Stimulated activated CD8-positive, alpha-beta memory T cell treated with anti-CD3 and anti-CD28 coated beads, Interleukin-12 subunit alpha, Interleukin-12 subunit beta, amount 100 ng/mL, for 1 hour (primary cell): ENCODE data around the gene RAD54L2.
A peak's percentile ranks its signal among the peaks of the same experiment; 100 is the strongest.
"Not testable (repeated sequence)": the region's sequence is repeated elsewhere in the genome, so short reads cannot be mapped to it uniquely, and the experiment has no call there.

Experiments used
- DNase-seq: peaks from one replicate; pipeline ENCODE4 v3.0.0-alpha.2; 2020; ENCODE audit warnings: low read depth

The RAD54L2 gene, protein sequence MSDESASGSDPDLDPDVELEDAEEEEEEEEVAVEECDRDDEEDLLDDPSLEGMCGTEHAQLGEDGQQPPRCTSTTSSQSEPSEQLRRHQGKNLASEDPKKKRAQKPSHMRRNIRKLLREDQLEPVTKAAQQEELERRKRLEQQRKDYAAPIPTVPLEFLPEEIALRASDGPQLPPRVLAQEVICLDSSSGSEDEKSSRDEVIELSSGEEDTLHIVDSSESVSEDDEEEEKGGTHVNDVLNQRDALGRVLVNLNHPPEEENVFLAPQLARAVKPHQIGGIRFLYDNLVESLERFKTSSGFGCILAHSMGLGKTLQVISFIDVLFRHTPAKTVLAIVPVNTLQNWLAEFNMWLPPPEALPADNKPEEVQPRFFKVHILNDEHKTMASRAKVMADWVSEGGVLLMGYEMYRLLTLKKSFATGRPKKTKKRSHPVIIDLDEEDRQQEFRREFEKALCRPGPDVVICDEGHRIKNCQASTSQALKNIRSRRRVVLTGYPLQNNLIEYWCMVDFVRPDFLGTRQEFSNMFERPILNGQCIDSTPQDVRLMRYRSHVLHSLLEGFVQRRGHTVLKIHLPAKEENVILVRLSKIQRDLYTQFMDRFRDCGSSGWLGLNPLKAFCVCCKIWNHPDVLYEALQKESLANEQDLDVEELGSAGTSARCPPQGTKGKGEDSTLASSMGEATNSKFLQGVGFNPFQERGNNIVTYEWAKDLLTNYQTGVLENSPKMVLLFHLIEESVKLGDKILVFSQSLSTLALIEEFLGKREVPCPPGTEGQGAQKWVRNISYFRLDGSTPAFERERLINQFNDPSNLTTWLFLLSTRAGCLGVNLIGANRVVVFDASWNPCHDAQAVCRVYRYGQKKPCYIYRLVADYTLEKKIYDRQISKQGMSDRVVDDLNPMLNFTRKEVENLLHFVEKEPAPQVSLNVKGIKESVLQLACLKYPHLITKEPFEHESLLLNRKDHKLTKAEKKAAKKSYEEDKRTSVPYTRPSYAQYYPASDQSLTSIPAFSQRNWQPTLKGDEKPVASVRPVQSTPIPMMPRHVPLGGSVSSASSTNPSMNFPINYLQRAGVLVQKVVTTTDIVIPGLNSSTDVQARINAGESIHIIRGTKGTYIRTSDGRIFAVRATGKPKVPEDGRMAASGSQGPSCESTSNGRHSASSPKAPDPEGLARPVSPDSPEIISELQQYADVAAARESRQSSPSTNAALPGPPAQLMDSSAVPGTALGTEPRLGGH (N-terminal part only)

DNA sequence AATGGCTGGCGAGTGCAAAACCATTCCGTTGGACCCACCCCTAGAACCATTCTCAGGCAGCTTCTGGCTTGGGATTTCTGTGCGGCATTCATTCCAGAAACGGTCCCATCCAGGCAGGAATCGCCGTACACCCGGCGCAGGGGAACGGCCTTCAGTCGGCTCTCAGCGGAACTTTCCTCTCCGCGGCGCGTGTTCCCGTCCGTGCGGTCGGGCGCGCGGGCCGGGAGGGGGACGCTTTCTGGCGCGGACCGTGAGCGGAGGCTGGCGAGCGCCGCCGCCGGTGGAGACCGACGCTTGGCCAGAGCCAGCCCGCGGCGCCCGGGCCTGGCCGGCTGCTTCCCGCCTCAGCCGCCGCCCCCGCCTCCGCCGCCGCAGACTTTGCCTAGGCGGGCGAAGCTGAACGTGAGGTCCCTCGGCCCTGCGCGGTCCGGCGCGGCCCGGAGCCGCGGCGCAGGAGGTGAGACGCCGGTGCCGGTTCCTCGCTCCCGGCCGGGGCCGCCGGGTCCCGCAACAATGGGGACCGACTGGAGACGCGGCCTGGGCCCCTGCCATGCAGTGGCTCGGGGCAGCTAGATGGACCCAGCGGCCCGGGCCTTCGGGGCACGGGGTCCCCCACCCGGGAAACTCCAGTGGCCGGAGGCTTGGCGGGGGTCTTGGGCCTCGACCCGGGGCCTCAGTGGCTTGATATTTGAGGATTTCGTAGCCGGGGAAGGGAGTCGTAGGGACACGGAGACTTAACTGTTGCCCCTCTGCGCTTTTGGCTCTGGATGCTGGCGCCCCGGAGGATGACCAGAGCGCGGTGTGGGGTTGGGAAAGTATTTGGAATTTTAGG, at the start of gene RAD54L2:
Gene RAD54L2 (plus strand): TSS at position 261 of the 832 bp plus-strand sequence. CDS start 51,702 bp downstream, outside the sequence.
- peak; percentile 66 for DNase-seq

DNA sequence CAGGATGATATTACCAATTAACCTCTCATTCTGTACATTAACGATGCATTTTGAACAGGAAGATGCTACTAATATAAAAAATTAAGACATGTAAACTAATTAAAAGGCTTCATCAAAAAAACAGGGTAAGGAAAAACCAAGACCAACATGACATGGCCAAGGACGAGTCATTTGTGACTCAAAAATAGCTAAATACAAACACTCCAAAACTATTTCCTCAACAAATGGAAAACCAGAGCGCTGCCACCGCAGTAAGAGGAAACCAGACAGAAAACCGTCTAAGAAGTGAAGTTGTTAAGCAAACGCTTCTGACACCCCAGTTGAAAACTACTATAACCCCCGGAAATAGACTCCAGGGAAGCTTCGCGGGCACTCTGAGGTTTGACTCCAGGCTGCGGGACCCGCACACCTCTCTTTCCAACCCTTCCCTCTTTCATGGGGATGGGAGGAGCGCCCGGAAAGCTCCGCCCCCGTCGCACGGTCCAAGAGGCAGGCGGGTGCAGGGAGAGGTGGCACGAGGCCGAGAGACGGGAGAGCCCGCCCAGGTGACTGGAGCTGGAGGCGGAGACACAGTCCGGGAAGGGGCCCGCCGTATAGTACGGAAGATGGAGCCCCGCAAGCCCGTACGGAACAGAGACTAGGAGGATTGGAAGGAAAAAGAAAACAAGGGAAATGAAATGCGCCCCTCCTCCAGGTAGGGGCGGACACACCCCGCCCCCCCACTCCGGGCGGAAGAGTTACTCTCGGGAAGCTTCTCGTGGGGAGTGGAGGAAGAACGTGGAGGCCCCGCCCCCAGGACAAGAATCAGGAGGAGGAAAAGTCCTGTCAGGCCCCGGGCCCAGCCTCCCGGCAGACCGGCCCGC, 39.4 kb upstream of the RAD54L2 start:
- DNase-seq = peak; percentile 65

DNA sequence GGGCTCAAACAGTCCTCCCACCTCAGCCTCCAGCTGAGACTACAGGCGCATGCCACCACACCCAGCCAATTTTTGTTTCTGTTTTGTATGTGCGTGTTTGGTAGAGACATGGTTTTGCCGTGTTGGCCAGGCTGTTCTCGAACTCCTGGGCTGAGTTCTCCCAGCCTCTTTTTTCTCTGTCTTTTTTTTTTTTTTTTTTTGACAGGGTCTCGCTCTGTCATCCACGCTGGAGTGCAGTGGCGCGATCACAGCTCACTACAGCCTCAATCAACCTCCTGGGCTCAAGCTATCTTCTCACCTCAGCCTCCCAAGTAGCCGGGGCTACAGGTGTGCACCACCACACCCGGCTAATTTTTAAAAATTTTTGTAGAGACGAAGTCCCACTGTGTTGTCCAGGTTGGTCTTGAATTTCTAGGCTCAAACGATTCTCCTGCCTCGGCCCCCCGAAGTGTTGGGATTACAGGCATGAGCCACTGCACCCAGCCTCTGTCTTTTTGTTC, 37.8 kb upstream of the RAD54L2 start:
- DNase-seq = no peak

DNA sequence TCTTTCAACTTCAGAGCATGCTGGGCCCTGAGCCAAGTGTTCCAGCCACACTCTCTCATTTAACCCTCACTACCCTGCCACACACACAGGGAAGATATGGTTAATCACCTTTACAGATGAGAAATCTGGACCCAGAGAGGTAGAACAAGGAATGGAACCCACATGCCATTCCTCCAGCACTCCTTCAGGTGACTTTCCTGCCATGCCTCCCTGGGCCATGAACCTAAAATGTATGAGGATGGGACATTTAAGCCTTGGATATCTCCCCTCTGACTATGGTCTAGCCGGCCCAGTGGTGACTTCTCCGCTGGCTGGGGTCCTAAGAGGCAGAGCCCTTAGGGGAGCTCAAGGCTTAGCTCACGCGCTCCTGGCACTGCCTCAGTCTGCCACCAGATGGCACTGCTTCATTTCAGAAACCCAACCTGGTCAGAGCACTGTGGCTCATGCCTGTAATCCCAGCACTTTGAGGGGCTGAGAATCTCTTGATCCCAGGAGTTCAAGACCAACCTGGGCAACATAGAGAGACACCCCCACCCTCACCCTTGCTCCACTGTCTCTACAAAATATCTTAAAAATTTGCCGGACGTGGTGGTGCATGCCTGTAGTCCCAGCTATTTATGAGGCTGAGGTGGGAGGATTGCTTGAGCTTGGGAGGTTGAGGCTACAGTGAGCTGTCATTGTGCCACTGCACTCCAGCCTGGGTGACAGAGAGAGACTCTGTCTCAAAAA, 36.5 kb upstream of the RAD54L2 start:
- peak; percentile 66 for DNase-seq

DNA sequence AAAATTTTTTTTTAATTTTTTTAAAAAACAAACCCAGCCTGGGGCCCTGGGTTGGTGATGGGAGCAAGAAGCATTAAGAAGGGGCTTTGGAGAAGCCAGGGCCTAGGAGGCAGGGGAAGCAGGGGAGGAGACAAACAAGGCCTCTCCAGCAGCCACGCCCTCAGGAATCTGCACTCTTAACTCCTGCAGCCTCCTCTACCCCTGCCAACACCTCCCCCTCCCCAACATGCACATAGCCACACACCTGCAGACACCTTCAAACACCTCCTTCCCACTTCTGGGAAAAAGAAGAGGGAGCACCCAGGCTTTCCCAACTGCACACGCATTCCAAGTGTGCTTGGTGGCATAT, 36.0 kb upstream of the RAD54L2 start:
- DNase-seq = no peak

DNA sequence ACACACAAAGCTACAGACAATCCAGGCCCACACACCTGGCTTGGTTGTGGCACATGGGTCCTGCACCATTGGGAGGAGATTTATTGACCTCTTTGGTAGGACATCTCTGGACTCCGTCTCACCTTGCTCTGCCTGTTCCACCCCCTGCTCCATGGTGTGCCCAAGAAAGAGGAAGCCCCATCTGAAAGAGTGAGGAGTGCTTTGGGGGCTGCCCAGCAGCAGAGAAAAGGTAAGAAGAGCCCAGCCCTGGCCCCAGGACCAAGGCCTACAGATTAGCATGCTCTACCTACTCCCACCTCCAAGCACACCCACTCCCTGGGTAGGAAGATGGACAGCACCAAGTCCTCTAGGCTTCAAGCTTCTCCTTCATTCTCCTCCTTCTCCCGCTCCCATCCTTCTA, 35.5 kb upstream of the RAD54L2 start:
- DNase-seq = no peak

DNA sequence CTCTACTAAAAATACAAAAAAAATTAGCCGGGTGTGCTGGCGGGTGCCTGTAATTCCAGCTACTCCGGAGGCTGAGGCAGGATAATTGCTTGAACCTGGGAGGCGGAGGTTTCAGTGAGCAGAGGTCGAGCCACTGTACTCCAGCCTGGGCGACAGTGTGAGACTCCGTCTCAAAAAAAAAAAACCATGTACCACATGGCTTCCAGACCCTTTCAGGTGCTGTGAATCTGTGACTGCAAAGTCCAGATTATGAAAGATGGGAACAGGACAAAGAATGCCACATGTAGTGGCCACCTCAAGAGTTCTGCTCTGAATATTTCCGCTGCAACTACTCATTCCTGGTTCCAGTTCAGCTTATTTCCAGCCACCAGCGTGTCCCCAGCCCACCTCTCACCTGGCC, 30.3 kb upstream of the RAD54L2 start:
- no peak for DNase-seq

DNA sequence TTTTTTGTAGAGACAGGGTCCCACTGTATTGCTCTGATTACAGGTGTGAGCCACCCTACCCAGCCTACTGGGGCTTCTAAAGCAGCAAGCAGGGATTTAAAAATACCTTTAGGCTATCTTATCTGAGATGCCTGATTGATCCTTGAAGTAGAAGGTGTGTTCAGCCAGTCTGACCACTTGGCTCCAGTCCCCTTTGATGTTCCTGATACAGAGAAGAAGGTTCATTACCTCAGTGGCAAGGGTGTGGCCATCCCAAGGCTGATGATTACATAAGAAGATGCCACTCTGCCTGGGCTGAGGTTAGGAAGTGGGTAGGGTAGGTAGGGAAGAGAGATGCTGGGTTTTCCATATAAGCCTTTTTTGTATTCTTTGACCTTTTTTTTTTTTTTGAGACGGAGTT, 27.5 kb upstream of the RAD54L2 start:
- DNase-seq = no peak

DNA sequence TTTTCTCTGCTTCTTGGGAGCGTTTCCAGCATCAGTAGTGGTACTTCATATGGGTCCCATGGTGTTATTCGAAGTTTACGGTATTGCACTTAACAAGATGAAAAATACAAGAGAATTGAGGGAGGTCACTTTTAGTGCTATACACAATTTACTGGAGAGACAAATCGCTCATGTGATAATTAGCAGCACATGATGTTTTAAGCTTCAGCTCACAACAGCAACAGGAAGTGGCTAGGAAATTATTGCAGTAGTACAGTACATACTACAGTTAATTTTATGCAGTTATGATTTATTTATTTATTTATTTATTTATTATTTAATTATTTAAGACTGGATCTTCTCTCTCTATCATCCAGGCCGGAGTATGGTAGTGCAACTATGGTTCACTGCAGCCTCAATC, 24.3 kb upstream of the RAD54L2 start:
- DNase-seq = no peak

DNA sequence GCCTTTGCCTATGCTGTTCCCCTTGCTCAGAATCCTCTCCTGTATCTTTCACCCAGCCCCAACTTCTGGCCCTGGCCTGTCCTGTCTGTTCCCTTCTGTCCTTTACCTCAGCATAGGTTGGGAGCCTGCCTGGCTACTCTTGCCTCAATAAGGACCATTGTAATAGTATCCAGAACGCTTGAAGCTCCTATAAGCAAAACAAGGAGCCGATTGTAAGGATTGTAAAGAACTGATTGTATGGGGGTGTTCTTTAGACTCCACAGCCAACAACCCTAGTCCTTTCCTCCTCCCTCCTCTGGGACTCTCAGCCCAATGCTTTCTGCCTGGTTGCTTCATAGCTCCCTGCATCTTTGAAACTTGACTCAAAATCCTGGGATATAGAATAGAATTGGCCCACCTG, 18.7 kb upstream of the RAD54L2 start:
- no peak for DNase-seq

DNA sequence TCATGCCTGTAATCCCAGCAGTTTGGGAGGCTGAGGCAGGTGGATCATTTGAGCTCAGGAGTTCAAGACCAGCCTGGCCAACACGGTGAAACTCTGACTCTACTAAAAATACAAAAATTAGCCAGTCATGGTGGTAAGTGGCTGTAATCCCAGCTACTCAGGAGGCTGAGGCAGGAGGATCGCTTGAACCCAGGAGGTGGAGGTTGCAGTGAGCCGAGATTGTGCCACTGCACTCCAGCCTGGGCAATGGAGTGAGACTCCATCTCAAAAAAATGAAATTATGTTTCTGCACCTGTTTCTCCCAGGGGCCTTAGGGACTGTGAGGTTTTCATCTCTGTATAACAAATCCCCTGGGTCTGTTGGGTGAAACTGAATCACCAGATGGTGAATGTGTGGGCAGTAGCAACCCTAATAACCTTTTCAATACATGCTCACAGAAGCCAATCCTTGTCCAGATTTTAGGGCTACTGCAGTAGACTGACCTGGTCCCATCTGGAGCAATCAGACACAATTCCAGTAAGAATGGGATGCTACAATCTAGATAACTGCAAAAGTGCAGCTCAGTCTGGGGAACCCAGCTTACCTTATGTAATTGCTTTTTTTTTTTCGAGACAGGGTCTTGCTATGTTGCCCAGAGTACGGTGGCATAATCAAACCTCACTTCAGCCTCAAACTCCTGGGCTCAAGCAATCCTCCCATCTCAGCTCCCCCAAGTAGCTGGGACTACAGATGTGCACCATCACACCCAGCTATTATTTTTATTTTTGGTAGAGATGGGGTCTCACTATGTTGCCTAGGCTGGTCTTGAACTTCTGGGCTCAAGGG, 17.4 kb upstream of the RAD54L2 start:
- not testable (repeated sequence) for DNase-seq

DNA sequence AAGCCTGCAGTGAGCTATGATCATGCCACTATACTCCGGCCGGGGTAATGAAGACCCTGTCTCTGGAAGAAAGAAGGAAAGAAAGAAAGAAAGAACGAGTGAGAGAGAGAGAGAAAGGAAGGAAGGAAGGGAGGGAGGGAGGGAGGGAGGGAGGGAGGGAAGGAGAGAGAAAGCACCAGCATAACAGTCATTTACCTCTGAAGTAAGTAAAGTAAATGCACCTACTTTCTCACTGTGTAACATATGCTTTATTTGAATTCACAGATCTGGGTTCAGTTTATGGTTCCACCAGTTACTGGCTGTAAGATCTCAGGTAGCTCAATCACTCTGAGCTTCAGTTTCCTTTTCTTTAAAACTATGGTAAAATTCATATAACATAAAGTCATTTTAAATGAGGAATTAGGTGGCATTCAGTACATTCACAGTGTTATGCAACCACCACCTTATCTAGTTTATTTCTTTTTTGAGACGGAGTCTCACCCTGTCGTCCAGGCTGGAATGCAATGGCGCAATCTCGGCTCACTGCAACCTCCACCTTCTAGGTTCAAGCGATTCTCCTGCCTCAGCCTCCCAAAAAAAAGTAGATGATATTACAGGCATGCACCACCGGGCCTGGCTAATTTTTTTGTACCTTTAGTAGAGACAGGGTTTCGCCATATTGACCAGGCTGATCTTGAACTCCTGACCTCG, 16.1 kb upstream of the RAD54L2 start:
- no peak for DNase-seq

DNA sequence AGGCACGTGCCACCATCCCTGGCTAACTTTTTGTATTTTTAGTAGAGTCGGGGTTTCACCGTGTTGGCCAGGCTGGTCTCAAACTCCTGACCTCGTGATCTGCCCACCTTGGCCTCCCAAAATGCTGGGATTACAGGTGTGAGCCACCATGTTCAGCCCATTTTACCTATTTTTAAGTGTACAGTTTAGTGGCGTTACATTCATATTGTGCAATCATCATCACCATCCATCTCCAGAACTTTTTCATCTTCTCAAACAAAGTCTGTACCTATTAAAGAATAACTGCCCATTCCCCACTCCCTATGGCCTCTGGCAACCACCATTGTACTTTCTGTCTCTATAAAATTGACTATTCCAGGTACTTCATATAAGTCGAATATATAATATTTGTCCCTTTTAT, 13.6 kb upstream of the RAD54L2 start:
- not testable (repeated sequence) for DNase-seq

DNA sequence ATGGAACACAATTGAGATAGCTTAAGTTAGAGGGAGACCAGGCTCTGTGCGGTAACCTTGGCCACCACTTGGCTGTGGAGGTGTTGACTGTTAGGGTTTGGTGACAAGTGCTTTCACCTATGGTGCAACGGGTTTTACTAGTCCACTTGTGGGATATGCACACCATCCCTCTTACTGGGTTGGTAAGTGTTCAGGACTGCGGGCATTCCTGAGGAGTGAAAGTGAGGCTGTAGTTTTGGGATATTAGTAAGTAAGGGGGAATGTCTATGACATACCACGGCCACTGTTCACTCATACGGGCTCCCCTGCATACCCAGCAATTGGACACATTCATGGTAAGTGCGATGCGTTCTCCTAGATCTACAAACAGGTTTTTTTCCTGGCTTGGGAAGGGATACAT, 8.0 kb upstream of the RAD54L2 start:
- DNase-seq = no peak

DNA sequence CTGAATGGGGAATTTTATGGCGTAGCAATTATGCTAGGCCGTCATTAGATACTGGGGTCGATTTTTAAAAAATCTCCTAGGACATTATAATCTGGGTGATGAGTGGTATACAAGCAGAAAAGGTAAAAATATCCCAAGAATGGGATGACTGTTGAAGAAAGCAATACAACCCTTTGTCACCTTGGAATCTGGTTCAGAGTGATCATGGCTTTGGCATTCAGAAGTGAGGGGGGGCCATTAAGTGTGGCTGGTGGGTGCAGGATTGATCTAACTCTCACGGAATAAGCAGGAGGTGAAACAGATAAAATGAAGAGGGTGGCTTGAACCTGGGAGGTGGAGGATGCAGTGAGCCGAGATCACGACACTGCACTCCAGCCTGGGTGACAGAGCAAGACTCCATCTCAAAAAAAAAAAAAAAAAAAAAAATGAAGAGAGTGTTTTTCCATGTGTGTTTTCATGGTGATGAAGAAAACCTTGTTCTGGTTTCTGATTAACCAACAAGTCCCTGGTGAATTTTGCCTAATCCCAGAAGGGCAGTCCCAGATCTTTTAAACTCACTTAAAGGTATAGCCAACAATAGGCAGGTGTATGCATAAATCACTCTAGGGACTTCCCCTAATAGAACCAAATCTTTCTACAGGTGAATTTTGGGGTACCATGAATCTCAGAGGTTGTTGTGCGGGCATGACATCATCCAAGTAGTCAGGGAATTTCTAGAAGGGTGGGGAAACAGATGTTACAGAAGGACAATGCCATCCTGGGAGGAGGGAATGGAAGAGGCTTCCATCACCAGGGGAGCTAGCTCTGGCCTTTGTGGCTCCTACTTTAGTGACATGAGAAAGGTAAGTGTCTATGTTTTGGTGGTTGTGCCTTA, 3.1 kb upstream of the RAD54L2 start:
- DNase-seq = no peak

DNA sequence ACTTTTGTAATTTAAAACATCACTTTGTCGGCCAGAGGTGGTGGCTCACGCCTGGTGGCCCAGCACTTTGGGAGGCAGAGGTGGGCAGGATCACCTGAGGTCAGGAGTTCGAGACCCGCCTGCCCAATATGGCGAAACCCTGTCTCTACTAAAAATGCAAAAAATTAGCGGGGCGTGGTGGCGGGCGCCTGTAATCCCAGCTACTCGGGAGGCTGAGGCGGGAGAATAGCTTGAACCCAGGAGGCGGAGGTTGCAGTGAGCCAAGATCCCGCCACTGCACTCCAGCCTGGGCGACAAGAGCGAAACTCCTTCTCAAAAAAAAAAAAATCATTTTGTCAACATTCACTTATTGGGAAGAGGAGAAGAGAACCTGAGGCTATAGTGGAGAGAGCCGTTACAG, 888 bp upstream of the RAD54L2 start:
- not testable (repeated sequence) for DNase-seq

DNA sequence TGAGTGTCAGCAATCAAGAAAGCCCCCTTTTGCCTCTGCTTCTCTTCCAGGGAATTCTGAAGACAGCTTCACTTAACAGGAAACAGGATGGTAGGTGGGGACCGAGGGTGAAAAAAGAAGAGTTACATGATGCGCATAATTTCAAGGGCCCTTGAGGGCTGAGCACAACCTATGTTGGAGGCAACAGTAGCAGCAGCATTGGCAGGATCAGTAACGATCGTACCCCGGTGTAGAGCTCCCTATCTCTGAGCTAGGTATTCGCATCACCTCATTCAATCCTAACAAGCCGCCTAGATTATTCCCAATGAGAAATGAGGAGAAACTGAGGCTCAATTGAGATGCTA, 432 bp upstream of the RAD54L2 start:
- no peak for DNase-seq
